GM12873 (cell line): ENCODE measurements around the gene FOXRED2.

ENCODE experiments used
- TF ChIP-seq, protein P1 (sequence below): IDR thresholded peaks from 2 replicates; pipeline ENCODE4 v1.5.1; 2012; ENCODE audit warnings: low read depth, mild to moderate bottlenecking, moderate library complexity, low read length, control low read depth; ENCODE audit not compliant: insufficient read depth; ENCODE audit errors: missing control alignments

Gene FOXRED2

DNA sequence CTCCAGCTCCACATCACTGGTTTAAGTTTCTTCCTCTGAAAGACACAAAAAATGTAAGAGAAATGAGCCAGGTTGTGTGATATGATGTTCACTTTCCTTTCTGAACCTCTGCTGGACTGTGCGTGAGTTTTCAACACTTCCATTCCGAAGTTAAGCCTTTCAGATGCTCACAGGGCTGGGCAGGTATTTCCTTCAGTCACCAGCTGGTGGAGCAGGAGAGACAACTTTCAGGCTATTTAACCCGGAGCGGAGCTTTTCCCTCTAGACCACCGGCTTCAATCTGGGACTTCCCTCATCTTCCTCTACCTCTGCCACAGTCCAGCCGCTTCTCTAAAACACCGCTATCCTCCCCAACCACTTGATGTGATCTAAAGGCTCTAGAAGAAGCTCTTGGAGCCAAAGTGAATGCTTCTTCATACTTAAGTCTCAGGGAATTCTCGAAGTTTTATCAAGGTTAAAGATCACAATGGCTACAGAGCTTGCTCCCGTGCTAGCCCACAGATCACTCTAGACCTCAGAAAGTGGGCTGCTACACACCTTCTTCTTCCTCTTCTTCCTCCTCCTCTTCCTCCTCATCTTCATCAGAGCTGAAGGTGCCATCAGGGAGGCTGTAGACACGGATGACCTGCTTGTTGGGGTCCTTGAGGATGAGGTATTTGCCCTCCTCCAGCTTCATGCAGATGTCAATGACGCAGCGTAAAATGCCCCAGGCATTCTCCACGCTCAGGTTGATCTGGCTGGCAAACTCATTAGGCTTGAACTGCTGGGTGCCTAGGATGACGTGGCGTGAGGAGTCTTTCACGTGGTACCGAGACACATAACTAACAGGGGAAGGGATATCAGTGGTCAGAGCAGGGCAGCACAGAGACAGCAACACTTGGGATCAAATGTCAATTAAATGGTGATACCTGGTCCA, 4.4 kb upstream of the FOXRED2 start:
- TF ChIP-seq, protein P1, sequence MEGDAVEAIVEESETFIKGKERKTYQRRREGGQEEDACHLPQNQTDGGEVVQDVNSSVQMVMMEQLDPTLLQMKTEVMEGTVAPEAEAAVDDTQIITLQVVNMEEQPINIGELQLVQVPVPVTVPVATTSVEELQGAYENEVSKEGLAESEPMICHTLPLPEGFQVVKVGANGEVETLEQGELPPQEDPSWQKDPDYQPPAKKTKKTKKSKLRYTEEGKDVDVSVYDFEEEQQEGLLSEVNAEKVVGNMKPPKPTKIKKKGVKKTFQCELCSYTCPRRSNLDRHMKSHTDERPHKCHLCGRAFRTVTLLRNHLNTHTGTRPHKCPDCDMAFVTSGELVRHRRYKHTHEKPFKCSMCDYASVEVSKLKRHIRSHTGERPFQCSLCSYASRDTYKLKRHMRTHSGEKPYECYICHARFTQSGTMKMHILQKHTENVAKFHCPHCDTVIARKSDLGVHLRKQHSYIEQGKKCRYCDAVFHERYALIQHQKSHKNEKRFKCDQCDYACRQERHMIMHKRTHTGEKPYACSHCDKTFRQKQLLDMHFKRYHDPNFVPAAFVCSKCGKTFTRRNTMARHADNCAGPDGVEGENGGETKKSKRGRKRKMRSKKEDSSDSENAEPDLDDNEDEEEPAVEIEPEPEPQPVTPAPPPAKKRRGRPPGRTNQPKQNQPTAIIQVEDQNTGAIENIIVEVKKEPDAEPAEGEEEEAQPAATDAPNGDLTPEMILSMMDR, result peak; percentile 71

DNA sequence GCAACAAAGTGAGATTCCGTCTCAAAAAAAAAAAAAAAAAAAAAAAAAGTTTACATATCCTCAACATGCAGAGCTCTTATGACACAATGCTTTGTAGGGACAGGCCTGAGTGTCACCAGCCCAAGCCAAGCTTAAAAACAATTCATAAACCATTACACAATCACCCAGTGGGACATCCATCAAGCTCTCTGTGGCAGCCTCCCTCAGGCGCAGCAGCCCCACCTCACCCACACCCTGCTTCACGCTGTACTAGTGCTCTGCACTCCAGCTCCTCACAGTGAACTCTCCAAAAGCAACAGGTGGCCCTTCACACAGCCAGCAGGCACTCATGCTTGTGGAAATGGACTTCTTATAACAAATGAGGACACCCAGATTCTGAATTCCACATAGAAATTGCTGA, 3.5 kb upstream of the FOXRED2 start:
- TF ChIP-seq, protein P1, result no peak

DNA sequence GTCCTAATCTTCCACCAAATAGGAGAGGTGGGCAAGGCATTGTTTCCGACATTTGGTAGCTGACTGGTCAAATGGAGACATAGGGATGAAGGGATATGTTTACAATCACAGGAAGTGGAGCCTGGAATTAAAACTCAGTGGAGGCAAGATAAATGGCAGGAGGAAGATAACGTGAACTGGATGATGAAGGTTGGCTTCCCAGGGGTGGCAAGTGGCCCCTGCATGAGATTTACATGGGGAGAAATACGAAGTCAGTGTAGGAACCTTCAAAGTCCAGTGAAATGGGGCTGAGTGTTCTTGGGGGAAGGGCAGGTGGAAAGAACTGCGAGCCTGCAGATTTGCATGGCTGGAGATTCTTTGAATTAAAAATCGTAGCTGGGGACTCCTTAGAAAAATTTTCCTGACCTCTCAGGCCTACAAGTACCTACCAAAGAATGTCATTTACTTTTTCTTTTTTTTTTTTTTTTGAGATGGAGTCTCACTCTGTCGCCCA, 724 bp upstream of the FOXRED2 start:
- TF ChIP-seq, protein P1, result no peak

DNA sequence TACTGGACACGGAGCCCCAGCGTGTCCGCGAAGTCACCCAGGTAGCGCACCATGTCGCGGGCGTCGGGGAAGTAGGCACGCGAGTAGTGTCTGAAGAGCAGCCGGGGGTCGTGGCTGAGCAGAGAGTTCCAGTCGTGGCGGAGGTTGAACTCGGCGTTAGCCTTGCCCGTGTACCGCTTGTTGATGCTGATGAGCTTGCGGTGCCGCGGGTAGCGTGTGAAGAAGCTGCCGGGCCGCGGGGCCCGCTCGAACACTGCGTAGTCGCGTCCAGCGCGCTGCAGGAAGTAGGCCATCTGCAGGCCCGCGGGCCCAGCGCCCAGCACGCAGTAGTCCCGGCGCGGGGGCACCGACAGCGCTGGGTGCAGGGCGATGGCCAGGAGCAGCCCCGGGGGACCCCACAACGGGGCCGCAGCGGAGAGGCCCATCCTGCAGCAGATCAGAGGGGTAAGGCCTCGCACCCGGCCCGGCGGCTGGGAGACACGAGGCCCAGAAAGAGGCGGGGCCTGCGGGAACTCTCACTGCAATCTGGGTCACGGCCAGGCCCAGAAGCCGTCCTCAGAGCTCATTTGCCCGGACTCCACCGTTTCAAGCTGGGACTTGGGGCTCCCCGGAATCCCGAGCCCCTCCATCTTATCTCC, 723 bp downstream of the FOXRED2 start:
- TF ChIP-seq, protein P1, result no peak

DNA sequence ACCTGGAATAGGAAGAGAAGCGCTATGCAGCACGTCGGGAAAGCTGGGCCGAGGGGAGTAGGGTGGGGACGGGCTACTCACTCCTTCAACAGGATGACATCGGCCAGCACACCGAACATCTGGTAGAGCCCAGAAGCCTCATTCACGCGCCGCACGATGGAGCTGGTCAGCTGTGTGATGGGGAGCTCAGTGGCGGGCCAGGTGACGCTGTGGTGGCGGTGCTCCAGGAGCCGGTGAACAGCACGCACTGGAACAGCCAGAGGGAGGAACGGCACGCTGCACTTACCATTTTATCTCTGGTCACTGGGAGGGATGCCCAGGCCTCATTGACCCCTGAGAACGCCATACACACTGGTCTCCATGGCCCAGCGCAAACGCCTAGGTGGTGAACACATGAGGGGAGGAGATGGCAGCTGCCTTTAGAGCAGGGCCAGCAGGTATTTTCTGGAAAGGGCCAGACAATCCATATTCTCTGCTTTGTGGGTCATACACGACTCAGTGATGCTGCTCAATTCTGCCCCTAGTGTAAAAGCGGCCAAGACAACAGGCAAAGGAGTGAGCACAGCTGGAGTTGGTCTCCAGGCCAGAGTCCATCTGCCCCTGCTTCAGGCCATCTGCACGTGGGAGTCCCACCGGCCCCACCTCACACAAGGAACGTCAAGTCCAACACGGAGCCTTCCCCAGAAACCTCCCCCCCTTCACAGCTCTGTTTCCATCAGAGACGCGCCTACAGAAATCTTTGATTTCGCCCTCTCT, 8.8 kb downstream of the FOXRED2 start:
- TF ChIP-seq, protein P1, result no peak

DNA sequence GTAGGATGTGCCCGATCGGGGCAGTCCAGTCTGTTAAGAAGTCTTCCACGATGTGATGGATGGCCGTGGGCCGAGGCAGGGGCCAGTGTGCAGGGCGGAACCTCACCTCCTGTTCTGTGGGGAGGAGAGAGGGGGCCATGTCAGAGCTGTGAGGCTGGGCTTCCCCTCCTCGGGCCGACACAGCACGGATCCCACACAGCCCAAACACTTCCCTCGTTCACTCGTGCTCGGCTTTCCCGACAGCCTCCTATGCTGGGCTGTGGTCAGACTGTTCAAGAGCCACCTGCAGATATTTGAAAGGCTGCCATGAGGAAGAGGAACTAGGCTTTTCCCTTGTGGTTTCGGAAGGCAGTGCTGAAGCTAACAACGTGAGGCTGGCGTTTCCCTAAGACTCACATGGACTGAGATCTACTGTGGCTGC, 13.1 kb downstream of the FOXRED2 start:
- TF ChIP-seq, protein P1, result peak; percentile 23

DNA sequence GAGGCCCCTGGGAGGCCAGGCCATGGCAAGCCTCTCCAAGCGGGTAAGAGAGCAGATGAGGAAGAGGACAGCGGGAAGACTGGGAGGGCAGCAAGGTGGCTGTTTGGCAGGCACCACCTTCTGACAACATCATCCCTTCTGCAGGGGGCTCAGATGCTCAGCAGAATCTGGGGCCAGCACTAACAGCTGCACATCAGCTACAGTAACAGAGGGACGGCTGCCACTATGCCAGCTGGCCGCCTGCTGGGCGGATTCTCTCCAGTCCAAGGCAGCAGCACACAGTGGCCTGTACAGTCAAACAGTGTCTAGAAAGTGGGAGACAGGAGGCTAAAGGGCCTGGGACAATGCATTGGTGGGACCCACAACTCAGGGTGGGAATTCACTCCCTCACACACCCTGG, 14.7 kb downstream of the FOXRED2 start:
- TF ChIP-seq, protein P1, result no peak
